Gastrocnemius medialis (tissue), 4 donors: ENCODE measurements around the gene C5orf24.
"Not testable (repeated sequence)": the region's sequence is repeated elsewhere in the genome, so short reads cannot be mapped to it uniquely, and the experiment has no call there.

ENCODE experiments used
- POLR2A ChIP-seq, 2 donors: fragments of 450-650 bp; IDR thresholded peaks; one replicate each; pipeline ENCODE4 v1.6.1; 2017; ENCODE audit warnings: antibody characterized with exemption in 2 of 2, mild to moderate bottlenecking in 2 of 2, moderate library complexity in 2 of 2
- TF ChIP-seq, protein P1 (sequence below), 5 experiments: fragments of 450-650 bp in 3 of 5; fragments of 200-600 bp in 2 of 5; sonication (generic) in 2 of 5; IDR thresholded peaks in 4 of 5; conservative IDR thresholded peaks in 1 of 5; 1 replicate in 4 of 5; 2 replicates in 1 of 5; pipeline ENCODE4 v1.5.1; 2016 to 2019; ENCODE audit warnings: antibody characterized with exemption in 5 of 5, mild to moderate bottlenecking in 3 of 5, moderate library complexity in 3 of 5

DNA sequence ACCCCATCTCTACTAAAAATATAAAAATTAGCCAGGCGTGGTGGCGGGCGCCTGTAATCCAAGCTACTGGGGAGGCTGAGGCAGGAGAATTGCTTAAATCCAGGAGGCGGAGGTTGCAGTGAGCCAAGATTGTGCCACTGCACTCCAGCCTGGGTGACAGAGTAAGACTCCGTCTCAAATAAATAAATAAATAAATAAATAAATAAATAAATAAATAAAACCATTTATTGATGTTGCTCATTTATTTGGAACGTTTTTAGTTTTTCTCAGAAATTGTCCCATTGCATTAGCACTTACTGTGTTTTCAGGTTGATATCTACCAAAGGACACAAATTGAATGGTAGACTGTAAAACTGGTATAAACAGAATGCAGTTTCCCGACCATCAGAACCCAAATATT lies 10.7 kb downstream of the C5orf24 start:
- TF ChIP-seq, protein P1, sequence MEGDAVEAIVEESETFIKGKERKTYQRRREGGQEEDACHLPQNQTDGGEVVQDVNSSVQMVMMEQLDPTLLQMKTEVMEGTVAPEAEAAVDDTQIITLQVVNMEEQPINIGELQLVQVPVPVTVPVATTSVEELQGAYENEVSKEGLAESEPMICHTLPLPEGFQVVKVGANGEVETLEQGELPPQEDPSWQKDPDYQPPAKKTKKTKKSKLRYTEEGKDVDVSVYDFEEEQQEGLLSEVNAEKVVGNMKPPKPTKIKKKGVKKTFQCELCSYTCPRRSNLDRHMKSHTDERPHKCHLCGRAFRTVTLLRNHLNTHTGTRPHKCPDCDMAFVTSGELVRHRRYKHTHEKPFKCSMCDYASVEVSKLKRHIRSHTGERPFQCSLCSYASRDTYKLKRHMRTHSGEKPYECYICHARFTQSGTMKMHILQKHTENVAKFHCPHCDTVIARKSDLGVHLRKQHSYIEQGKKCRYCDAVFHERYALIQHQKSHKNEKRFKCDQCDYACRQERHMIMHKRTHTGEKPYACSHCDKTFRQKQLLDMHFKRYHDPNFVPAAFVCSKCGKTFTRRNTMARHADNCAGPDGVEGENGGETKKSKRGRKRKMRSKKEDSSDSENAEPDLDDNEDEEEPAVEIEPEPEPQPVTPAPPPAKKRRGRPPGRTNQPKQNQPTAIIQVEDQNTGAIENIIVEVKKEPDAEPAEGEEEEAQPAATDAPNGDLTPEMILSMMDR (IDR thresholded peaks at IDR 0.05 in 4 of 5, conservative IDR thresholded peaks at IDR 0.05 in 1 of 5): not testable (repeated sequence)
- not testable (repeated sequence) for TF ChIP-seq POLR2A (IDR thresholded peaks at IDR 0.05)
